NCI-H748 (cell line): ENCODE data around the gene ZDHHC7.

Experiments
- DNase-seq: peaks from one replicate; lab custom pipeline; 2025; ENCODE audit not compliant: unreplicated experiment; lab: John Stamatoyannopoulos, UW

The ZDHHC7 gene

GRCh38 chr16:84970447-84971127 is 40.7 kb downstream of the ZDHHC7 start:
- DNase-seq = peak; percentile 63

- DNase-seq = no peak
These were observed 43.5 kb downstream of the ZDHHC7 start for GRCh38 chr16:84967828-84968227.

GRCh38 chr16:84965428-84966415 is 45.6 kb downstream of the ZDHHC7 start:
- DNase-seq = no peak

- DNase-seq = no peak
These were observed 46.8 kb downstream of the ZDHHC7 start for GRCh38 chr16:84964386-84965128.

- DNase-seq = no peak
These were observed 48.3 kb downstream of the ZDHHC7 start for GRCh38 chr16:84963066-84963465.

- DNase-seq = no peak
These were observed 50.4 kb downstream of the ZDHHC7 start for GRCh38 chr16:84960942-84961341.

GRCh38 chr16:84959784-84960417 is 51.4 kb downstream of the ZDHHC7 start:
- no peak for DNase-seq

- DNase-seq = no peak
These were observed 52.2 kb downstream of the ZDHHC7 start for GRCh38 chr16:84959045-84959576.

GRCh38 chr16:84957792-84958191 is 53.5 kb downstream of the ZDHHC7 start:
- no peak for DNase-seq

GRCh38 chr16:84957192-84957591 is 54.1 kb downstream of the ZDHHC7 start:
- no peak for DNase-seq

GRCh38 chr16:84955427-84955826 is 55.9 kb downstream of the ZDHHC7 start:
- DNase-seq = no peak

GRCh38 chr16:84953190-84953746 is 58.1 kb downstream of the ZDHHC7 start:
- no peak for DNase-seq

GRCh38 chr16:84952335-84953189 is 58.8 kb downstream of the ZDHHC7 start:
- peak; percentile 66 for DNase-seq

GRCh38 chr16:84950906-84951305 is 60.4 kb downstream of the ZDHHC7 start:
- peak; percentile 9 for DNase-seq

GRCh38 chr16:84949772-84950436 is 61.4 kb downstream of the ZDHHC7 start:
- DNase-seq = no peak

- no peak for DNase-seq
These were observed 62.3 kb downstream of the ZDHHC7 start for GRCh38 chr16:84948851-84949610.

GRCh38 chr16:84947996-84948850 is 63.1 kb downstream of the ZDHHC7 start:
- DNase-seq = no peak
